H1 (cell line): ENCODE measurements around the gene SPATA13. TPM values are rescaled to one million over a fixed set of nuclear protein-coding genes. Genes with fewer than 3 reads are reported as not detected.

ENCODE experiments used
- CTCF ChIA-PET: fragments of 300-600 bp; sonication (Branson Sonifier 250); formaldehyde crosslinking; loops from one replicate; lab custom pipeline; 2021; ENCODE audit not compliant: partially characterized antibody; lab: Charles Lee
- POLR2A ChIA-PET: fragments of 300-600 bp; sonication (Branson Sonifier 250); formaldehyde crosslinking; loops from one replicate; lab custom pipeline; 2021; ENCODE audit warnings: inconsistent platforms; ENCODE audit not compliant: partially characterized antibody; lab: Charles Lee
- DNase-seq, 2 experiments: peaks; one replicate each; pipeline versions ENCODE4 v3.0.0 to v3.0.0-alpha.2; 2010 to 2022; ENCODE audit warnings: low spot score in 2 of 2, low read depth in 1 of 2, mixed read lengths in 1 of 2
- FAIRE-seq: peaks from 2 replicates; lab custom pipeline; 2011; peaks lifted over from hg19 to GRCh38; lab: Jason Lieb, UNC
- H2AFZ ChIP-seq: 2 replicates; pipeline ENCODE4 v1.8.1; 2012; ENCODE audit warnings: low read length, inconsistent platforms
- H2AK5ac ChIP-seq: 2 replicates; pipeline ENCODE4 v1.6.1; 2013; ENCODE audit warnings: low read depth, low read length
- H2BK120ac ChIP-seq: replicated peaks from 2 replicates; pipeline ENCODE3; 2013; ENCODE audit warnings: low read depth, low read length, inconsistent platforms
- H2BK12ac ChIP-seq: 2 replicates; pipeline ENCODE4 v1.6.1; 2013; ENCODE audit warnings: low read depth, low read length
- H2BK15ac ChIP-seq: 2 replicates; pipeline ENCODE4 v1.6.1; 2013; ENCODE audit warnings: low read length
- H2BK20ac ChIP-seq: 2 replicates; pipeline ENCODE4 v1.6.1; 2013; ENCODE audit warnings: low read length
- H2BK5ac ChIP-seq: 2 replicates; pipeline ENCODE4 v1.6.1; 2013; ENCODE audit warnings: low read depth, low read length
- H3K14ac ChIP-seq: 2 replicates; pipeline ENCODE4 v1.6.1; 2013; ENCODE audit warnings: inconsistent platforms; ENCODE audit not compliant: insufficient read length
- H3K18ac ChIP-seq: 2 replicates; pipeline ENCODE4 v1.6.1; 2013; ENCODE audit warnings: low read length; ENCODE audit errors: extremely low read depth
- H3K23ac ChIP-seq: 2 replicates; pipeline ENCODE4 v1.6.1; 2013; ENCODE audit warnings: inconsistent platforms; ENCODE audit not compliant: insufficient read length
- H3K23me2 ChIP-seq: 2 replicates; pipeline ENCODE4 v1.6.1; 2013; ENCODE audit warnings: low read depth, low read length
- H3K27ac ChIP-seq: 2 replicates; pipeline ENCODE4 v1.6.1; 2011; ENCODE audit warnings: low read depth, low read length, inconsistent platforms
- H3K27me3 ChIP-seq, 4 experiments: replicated peaks in 1 of 4; 1 replicate in 1 of 4; 2 replicates in 3 of 4; pipeline versions ENCODE4 v1.6.1 to v1.8.1; 2011 to 2013; ENCODE audit warnings: low read length in 3 of 4, mild to moderate bottlenecking in 3 of 4, inconsistent platforms in 2 of 4, mixed read lengths in 2 of 4, moderate library complexity in 1 of 4; ENCODE audit not compliant: control insufficient read depth in 3 of 4, insufficient read depth in 3 of 4; ENCODE audit errors: extremely low read depth in 1 of 4
- H3K36me3 ChIP-seq, 4 experiments: 2 replicates each; pipeline versions ENCODE4 v1.6.1 to v1.8.1; 2011 to 2013; ENCODE audit warnings: mild to moderate bottlenecking in 4 of 4, low read length in 3 of 4, moderate library complexity in 2 of 4, control low read depth in 1 of 4, inconsistent platforms in 1 of 4; ENCODE audit not compliant: insufficient read depth in 4 of 4, control insufficient read depth in 2 of 4
- H3K4ac ChIP-seq: replicated peaks from 2 replicates; pipeline ENCODE3; 2013; ENCODE audit warnings: low read length, low read depth, mixed read lengths, inconsistent platforms; ENCODE audit not compliant: insufficient read length
- H3K4me1 ChIP-seq, 4 experiments: replicated peaks in 1 of 4; 1 replicate in 1 of 4; 2 replicates in 3 of 4; pipeline versions ENCODE4 v1.6.1 to v1.8.1; 2011 to 2013; ENCODE audit warnings: low read length in 3 of 4, inconsistent platforms in 2 of 4, mixed read lengths in 1 of 4; ENCODE audit not compliant: insufficient read depth in 4 of 4, control insufficient read depth in 3 of 4
- H3K4me2 ChIP-seq, 2 experiments: 2 replicates each; pipeline versions ENCODE4 v1.6.1 to v1.8.1; 2011 to 2013; ENCODE audit warnings: low read depth in 2 of 2, low read length in 2 of 2, control low read depth in 1 of 2, inconsistent platforms in 1 of 2, mild to moderate bottlenecking in 1 of 2; ENCODE audit not compliant: insufficient read depth in 1 of 2
- H3K4me3 ChIP-seq, 4 experiments: fragments of 200-600, 300-600 bp in 1 of 4; sonication (generic), shearing (Covaris generic), sonication (Bioruptor Twin) in 1 of 4; 2 replicates each; pipeline versions ENCODE4 v1.5.1 to v1.8.1; 2011 to 2016; ENCODE audit warnings: low read length in 4 of 4, low read depth in 3 of 4, control low read depth in 2 of 4, inconsistent platforms in 2 of 4, mild to moderate bottlenecking in 2 of 4, mixed read lengths in 1 of 4, moderate library complexity in 1 of 4; ENCODE audit not compliant: insufficient read depth in 2 of 4; ENCODE audit errors: extremely low read depth in 1 of 4
- H3K56ac ChIP-seq: replicated peaks from 2 replicates; pipeline ENCODE3; 2013; ENCODE audit warnings: low read depth, mild to moderate bottlenecking, mixed read lengths, low read length, inconsistent platforms; ENCODE audit not compliant: insufficient read length
- H3K79me1 ChIP-seq: 2 replicates; pipeline ENCODE4 v1.6.1; 2013; ENCODE audit warnings: low read depth, low read length, control low read depth
- H3K79me2 ChIP-seq, 2 experiments: 2 replicates each; pipeline versions ENCODE4 v1.6.1 to v1.8.1; 2012 to 2013; ENCODE audit warnings: low read length in 2 of 2, mild to moderate bottlenecking in 2 of 2, inconsistent platforms in 1 of 2; ENCODE audit not compliant: insufficient read depth in 2 of 2, control insufficient read depth in 1 of 2
- H3K9ac ChIP-seq, 4 experiments: replicated peaks in 1 of 4; 1 replicate in 1 of 4; 2 replicates in 3 of 4; pipeline versions ENCODE4 v1.6.1 to v1.8.1; 2011 to 2013; ENCODE audit warnings: low read depth in 3 of 4, low read length in 3 of 4, control low read depth in 2 of 4, mild to moderate bottlenecking in 2 of 4, moderate library complexity in 2 of 4, inconsistent platforms in 1 of 4; ENCODE audit errors: extremely low read depth in 1 of 4
- H3K9me3 ChIP-seq, 2 experiments: 2 replicates each; pipeline versions ENCODE4 v1.6.1 to v1.8.1; 2012 to 2013; ENCODE audit warnings: mild to moderate bottlenecking in 2 of 2, moderate library complexity in 2 of 2, control low read depth in 1 of 2, inconsistent platforms in 1 of 2, low read depth in 1 of 2, low read length in 1 of 2, mixed read lengths in 1 of 2; ENCODE audit not compliant: insufficient read depth in 2 of 2
- H4K20me1 ChIP-seq, 2 experiments: replicated peaks in 1 of 2; 2 replicates each; pipeline versions ENCODE3 to v1.8.1; 2011 to 2013; ENCODE audit warnings: inconsistent platforms in 2 of 2, low read length in 2 of 2, mild to moderate bottlenecking in 1 of 2; ENCODE audit not compliant: insufficient read depth in 2 of 2, control insufficient read depth in 1 of 2
- H4K5ac ChIP-seq: 2 replicates; pipeline ENCODE4 v1.6.1; 2013; ENCODE audit warnings: low read length, low read depth, mixed read lengths, inconsistent platforms; ENCODE audit not compliant: insufficient read length
- H4K8ac ChIP-seq: 2 replicates; pipeline ENCODE4 v1.8.0; 2013; ENCODE audit warnings: mild to moderate bottlenecking, moderate library complexity, low read length, inconsistent platforms; ENCODE audit not compliant: insufficient read depth; ENCODE audit errors: extremely low read depth
- H4K91ac ChIP-seq: replicated peaks from 2 replicates; pipeline ENCODE3; 2013; ENCODE audit warnings: low read length, mixed read lengths, inconsistent platforms; ENCODE audit not compliant: insufficient read length
- ASH2L ChIP-seq: fragments of 200-600, 300-600 bp; sonication (generic); IDR thresholded peaks from one replicate; pipeline ENCODE4 v1.7.1; 2017; ENCODE audit warnings: low read length
- BCL11A ChIP-seq, 2 experiments: IDR thresholded peaks; one replicate each; pipeline ENCODE4 v1.6.1; 2011; ENCODE audit warnings: low read depth in 2 of 2, low read length in 2 of 2, mild to moderate bottlenecking in 2 of 2
- CHD1 ChIP-seq: IDR thresholded peaks from 2 replicates; pipeline ENCODE4 v1.6.1; 2012; ENCODE audit warnings: low read depth, low read length, improper control_type of control experiment
- CHD2 ChIP-seq: IDR thresholded peaks from 2 replicates; pipeline ENCODE4 v1.6.1; 2012; ENCODE audit warnings: low read length, improper control_type of control experiment
- KDM1A ChIP-seq: fragments of 200-600, 300-600 bp; sonication (generic); IDR thresholded peaks from 2 replicates; pipeline ENCODE4 v1.7.1; 2016; ENCODE audit warnings: mild to moderate bottlenecking, low read length, borderline replicate concordance
- RAD21 ChIP-seq, 2 experiments: IDR thresholded peaks in 1 of 2; conservative IDR thresholded peaks in 1 of 2; 2 replicates each; pipeline ENCODE4 v1.6.1; 2011; ENCODE audit warnings: low read depth in 2 of 2, low read length in 2 of 2, improper control_type of control experiment in 1 of 2, inconsistent platforms in 1 of 2, mild to moderate bottlenecking in 1 of 2, moderate library complexity in 1 of 2
- SUZ12 ChIP-seq: fragments of 200-600 bp; sonication (generic); IDR thresholded peaks from 2 replicates; pipeline ENCODE4 v1.6.1; 2012; ENCODE audit warnings: mild to moderate bottlenecking, inconsistent platforms, low read length, moderate library complexity, mixed read lengths
- TCF12 ChIP-seq: IDR thresholded peaks from 2 replicates; pipeline ENCODE4 v1.6.1; 2011; ENCODE audit warnings: low read depth, mild to moderate bottlenecking, low read length
- TEAD4 ChIP-seq: IDR thresholded peaks from 2 replicates; pipeline ENCODE4 v1.6.1; 2012; ENCODE audit warnings: low read depth, low read length, inconsistent platforms, mixed read lengths
- WGBS, 2 experiments: shearing (Covaris generic) in 1 of 2; methylation state at CpG; one replicate each; pipeline versions ENCODE4 v1.1.6 to v1.1.7; 2013 to 2015; ENCODE audit warnings: low lambda C conversion rate in 2 of 2, mixed read lengths in 2 of 2, inconsistent platforms in 1 of 2, low coverage in 1 of 2, missing lambda C conversion rate in 1 of 2; ENCODE audit not compliant: insufficient replicate concordance in 2 of 2, insufficient coverage in 1 of 2, insufficient read length in 1 of 2; ENCODE audit errors: extremely low coverage in 1 of 2, missing lambda C conversion rate in 1 of 2; 5-methylcytosine and 5-hydroxymethylcytosine counted together
- polyA plus RNA-seq, 7 experiments: library from polyadenylated mRNA; depleted of rRNA in 3 of 7; stranded (reverse) in 5 of 7; unstranded in 2 of 7; fragments of >200 nt in 5 of 7; fragments of 200-250 nt in 2 of 7; gene quantifications; 1 replicate in 5 of 7; 2 replicates in 1 of 7; 4 replicates in 1 of 7; pipeline versions ENCODE4 v1.2.1 to v1.2.3, GENCODE V29; 2011 to 2013; ENCODE audit warnings: missing spikeins in 2 of 7, mixed read lengths in 2 of 7
- total RNA-seq: library from RNA; stranded (reverse); fragmentation: NEBNext Ultra II Directional; extraction: Animal tissue kit (Norgen Biotek cat#: 25700); gene quantifications from 2 replicates; pipeline ENCODE4 v1.2.1, GENCODE V29; 2021
- TF ChIP-seq, protein P1 (sequence below): IDR thresholded peaks from 2 replicates; pipeline ENCODE4 v1.6.1; 2012; ENCODE audit warnings: low read length, inconsistent platforms
- TF ChIP-seq, protein P2 (sequence below): IDR thresholded peaks from 2 replicates; pipeline ENCODE4 v1.6.1; 2011; ENCODE audit warnings: low read length, improper control_type of control experiment

The SPATA13 gene
- total and polyA plus RNA-seq, 2 of the 8 experiments (the other 6 are each of a cell fraction or from before 2014, with no cell fraction given): 12.6 to 30.9 TPM

DNA sequence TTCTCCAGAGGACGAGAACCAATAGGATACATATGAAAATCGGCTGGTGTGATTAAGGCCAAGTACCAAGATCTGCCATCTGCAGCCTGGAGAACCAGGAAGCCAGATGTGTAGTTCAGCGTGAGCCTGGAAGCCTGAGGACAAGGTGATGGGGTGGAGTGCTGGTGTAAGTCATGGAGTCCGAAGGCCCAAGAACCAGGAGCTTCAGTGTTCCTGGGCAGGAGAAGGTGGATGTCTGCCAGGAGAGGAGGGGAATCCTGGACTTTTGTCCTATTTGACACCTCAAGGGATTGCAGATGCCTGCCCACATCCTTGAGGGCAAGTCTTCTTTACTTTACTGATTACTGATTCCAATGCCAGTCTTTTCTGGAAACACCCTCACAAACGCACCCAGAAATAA lies 71.5 kb downstream of the SPATA13 start:
- no peak overlapping the region for H4K91ac ChIP-seq
- DNase-seq (no peak), FAIRE-seq (no peak)
- 0 out of 2 replicates have a peak overlapping the region, but pooled peaks have one; percentile 65 for H2BK15ac ChIP-seq
- H3K4ac ChIP-seq: no peak overlapping the region
- H3K23ac ChIP-seq: no peak overlapping the region
- no peak overlapping the region for H3K27ac ChIP-seq
- H3K4me2 ChIP-seq: no peak overlapping the region
- H3K14ac ChIP-seq: no peak overlapping the region
- H2BK20ac ChIP-seq: no peak overlapping the region
- peaks cover 0 to 51% of the 10 kb centered on the region in 2 experiments; a peak in 2 of 4 replicates for H3K79me2 ChIP-seq
- no peak overlapping the region for H2AFZ ChIP-seq
- H3K9me3 ChIP-seq: no peaks in the 10 kb centered on the region
- ChIA-PET POLR2A (no interaction called here), CTCF (interaction anchor here (0.6 to 2.4 kb wide), 8 partner anchors 8 to 376 kb away, joined by 3 to 7 read pairs (median 4); no protein-coding TSS in a partner anchor)
- no peak overlapping the region for H3K9ac ChIP-seq
- WGBS, 2 experiments: 94% methylated on average over 5 of the region's 5 CpGs; no CpG with 5 or more reads in 1 of the 2 experiments
- no peak overlapping the region for H2BK12ac ChIP-seq
- peaks cover 0 to 5% (median 0%) of the 10 kb centered on the region in 4 experiments; a peak in 3 of 7 replicates for H3K4me1 ChIP-seq
- H4K20me1 ChIP-seq: peaks cover 0 to 6% of the 10 kb centered on the region in 2 experiments
- peaks cover 6% of the 10 kb centered on the region; the same call in 1 of the 2 replicates for H3K79me1 ChIP-seq
- no peak overlapping the region for H4K8ac ChIP-seq
- no peak overlapping the region for H3K56ac ChIP-seq
- no peak overlapping the region for H2BK5ac ChIP-seq
- no peak overlapping the region for H2AK5ac ChIP-seq
- no peak overlapping the region for H3K18ac ChIP-seq
- no peaks in the 10 kb centered on the region for H3K36me3 ChIP-seq
- H2BK120ac ChIP-seq: no peak overlapping the region
- no peaks in the 10 kb centered on the region; a peak in 1 of 7 replicates for H3K27me3 ChIP-seq
- no peaks in the 10 kb centered on the region for H3K23me2 ChIP-seq
- H3K4me3 ChIP-seq: no peak overlapping the region
- no peak overlapping the region for H4K5ac ChIP-seq
- TF ChIP-seq KDM1A (no peak), RAD21 (IDR thresholded peaks at IDR 0.05 in 1 of 2, conservative IDR thresholded peaks at IDR 0.05 in 1 of 2; ENCODE audit: low read depth in 2 of 2, low read length in 2 of 2) (no peak), BCL11A (IDR thresholded peaks at IDR 0.05; ENCODE audit: low read depth in 2 of 2, low read length in 2 of 2) (no peak), TEAD4 (no peak), SUZ12 (no peak), CHD2 (no peak), ASH2L (no peak), CHD1 (no peak), TCF12 (no peak)
- TF ChIP-seq, protein P1, sequence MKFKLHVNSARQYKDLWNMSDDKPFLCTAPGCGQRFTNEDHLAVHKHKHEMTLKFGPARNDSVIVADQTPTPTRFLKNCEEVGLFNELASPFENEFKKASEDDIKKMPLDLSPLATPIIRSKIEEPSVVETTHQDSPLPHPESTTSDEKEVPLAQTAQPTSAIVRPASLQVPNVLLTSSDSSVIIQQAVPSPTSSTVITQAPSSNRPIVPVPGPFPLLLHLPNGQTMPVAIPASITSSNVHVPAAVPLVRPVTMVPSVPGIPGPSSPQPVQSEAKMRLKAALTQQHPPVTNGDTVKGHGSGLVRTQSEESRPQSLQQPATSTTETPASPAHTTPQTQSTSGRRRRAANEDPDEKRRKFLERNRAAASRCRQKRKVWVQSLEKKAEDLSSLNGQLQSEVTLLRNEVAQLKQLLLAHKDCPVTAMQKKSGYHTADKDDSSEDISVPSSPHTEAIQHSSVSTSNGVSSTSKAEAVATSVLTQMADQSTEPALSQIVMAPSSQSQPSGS: no peak
- TF ChIP-seq, protein P2, sequence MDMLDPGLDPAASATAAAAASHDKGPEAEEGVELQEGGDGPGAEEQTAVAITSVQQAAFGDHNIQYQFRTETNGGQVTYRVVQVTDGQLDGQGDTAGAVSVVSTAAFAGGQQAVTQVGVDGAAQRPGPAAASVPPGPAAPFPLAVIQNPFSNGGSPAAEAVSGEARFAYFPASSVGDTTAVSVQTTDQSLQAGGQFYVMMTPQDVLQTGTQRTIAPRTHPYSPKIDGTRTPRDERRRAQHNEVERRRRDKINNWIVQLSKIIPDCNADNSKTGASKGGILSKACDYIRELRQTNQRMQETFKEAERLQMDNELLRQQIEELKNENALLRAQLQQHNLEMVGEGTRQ: no peak
